MM.1S (cell line): ENCODE measurements around the gene JDP2.

Experiments
- DNase-seq: peaks from one replicate; pipeline ENCODE4 v3.0.0-alpha.2; 2015
- H2AFZ ChIP-seq: fragments of 300-600 bp; sonication (generic); 2 replicates; pipeline ENCODE4 v1.6.0; 2016; ENCODE audit warnings: antibody characterized with exemption, low read length
- H3F3A ChIP-seq: fragments of 300-600 bp; sonication (generic); 2 replicates; pipeline ENCODE4 v1.6.1; 2016; ENCODE audit warnings: mild to moderate bottlenecking, antibody characterized with exemption, low read length, moderate library complexity, mixed read lengths; ENCODE audit not compliant: insufficient read depth
- H3K27ac ChIP-seq: fragments of 300-600 bp; sonication (generic); 2 replicates; pipeline ENCODE4 v1.5.1; 2016; ENCODE audit warnings: mild to moderate bottlenecking, low read length
- H3K27me3 ChIP-seq: fragments of 300-600 bp; sonication (generic); replicated peaks from 2 replicates; pipeline ENCODE4 v1.6.0; 2016; ENCODE audit warnings: low read length; ENCODE audit not compliant: insufficient read depth
- H3K36me3 ChIP-seq: fragments of 300-600 bp; sonication (generic); replicated peaks from 2 replicates; pipeline ENCODE4 v1.6.1; 2016; ENCODE audit warnings: mild to moderate bottlenecking, low read length, mixed read lengths; ENCODE audit not compliant: insufficient read depth
- H3K4me1 ChIP-seq: fragments of 300-600 bp; sonication (generic); 2 replicates; pipeline ENCODE4 v1.6.1; 2016; ENCODE audit warnings: low read length, mixed read lengths
- H3K4me2 ChIP-seq: fragments of 300-600 bp; sonication (generic); 2 replicates; pipeline ENCODE4 v1.6.0; 2016; ENCODE audit warnings: low read depth, low read length
- H3K4me3 ChIP-seq: fragments of 300-600 bp; sonication (generic); 2 replicates; pipeline ENCODE4 v1.5.1; 2016; ENCODE audit warnings: low read length, mixed read lengths
- H3K79me2 ChIP-seq: fragments of 300-600 bp; sonication (generic); 2 replicates; pipeline ENCODE4 v1.6.1; 2016; ENCODE audit warnings: mixed run types, low read length, mixed read lengths
- H3K9ac ChIP-seq: fragments of 300-600 bp; sonication (generic); 2 replicates; pipeline ENCODE4 v1.6.1; 2016; ENCODE audit warnings: low read length, mixed read lengths
- H3K9me2 ChIP-seq: fragments of 300-600 bp; sonication (generic); replicated peaks from 2 replicates; pipeline ENCODE4 v1.6.1; 2016; ENCODE audit warnings: mild to moderate bottlenecking, low read length, mixed read lengths; ENCODE audit not compliant: insufficient read depth
- H3K9me3 ChIP-seq: fragments of 300-600 bp; sonication (generic); replicated peaks from 2 replicates; pipeline ENCODE4 v1.6.1; 2016; ENCODE audit warnings: mild to moderate bottlenecking, low read length, mixed read lengths; ENCODE audit not compliant: insufficient read depth
- H4K20me1 ChIP-seq: fragments of 300-600 bp; sonication (generic); 2 replicates; pipeline ENCODE4 v1.6.1; 2016; ENCODE audit warnings: mild to moderate bottlenecking, low read length, moderate library complexity, mixed read lengths; ENCODE audit not compliant: insufficient read depth
- CTCF ChIP-seq: fragments of 300-600 bp; sonication (generic); IDR thresholded peaks from 2 replicates; pipeline ENCODE4 v1.5.1; 2016; ENCODE audit warnings: antibody characterized with exemption, low read length, mixed read lengths
- EZH2 ChIP-seq: fragments of 300-600 bp; sonication (generic); optimal IDR thresholded peaks from 2 replicates; pipeline ENCODE3; 2017; ENCODE audit warnings: low read depth, mild to moderate bottlenecking, antibody characterized with exemption, low read length, mixed read lengths
- EZH2phosphoT487 ChIP-seq: fragments of 300-600 bp; sonication (generic); IDR thresholded peaks from 2 replicates; pipeline ENCODE4 v1.6.1; 2018; ENCODE audit warnings: antibody characterized with exemption, low read length

JDP2 gene

GRCh38 chr14:75459099-75459741, 31.4 kb downstream of the JDP2 start:
- no peak overlapping the region for H3K27ac ChIP-seq
- no peak for TF ChIP-seq EZH2phosphoT487
- TF ChIP-seq EZH2 = no peak
- TF ChIP-seq CTCF = no peak
- no peak overlapping the region for H3K4me2 ChIP-seq
- DNase-seq = no peak
- H3K9ac ChIP-seq = no peak overlapping the region
- no peaks in the 10 kb centered on the region for H3K9me2 ChIP-seq
- H3K4me1 ChIP-seq = no peaks in the 10 kb centered on the region
- H3F3A ChIP-seq = no peaks in the 10 kb centered on the region
- no peak overlapping the region for H3K4me3 ChIP-seq
- no peaks in the 10 kb centered on the region for H4K20me1 ChIP-seq
- no peaks in the 10 kb centered on the region for H3K36me3 ChIP-seq
- no peaks in the 10 kb centered on the region for H3K79me2 ChIP-seq
- H3K9me3 ChIP-seq = no peaks in the 10 kb centered on the region
- H2AFZ ChIP-seq = no peak overlapping the region
- no peaks in the 10 kb centered on the region for H3K27me3 ChIP-seq

GRCh38 chr14:75459791-75460190, 32.0 kb downstream of the JDP2 start:
- Histone ChIP-seq H2AFZ (no peak overlapping the region), H3K4me3 (no peak overlapping the region), H3K79me2 (no peaks in the 10 kb centered on the region), H3K27me3 (no peaks in the 10 kb centered on the region), H3K9ac (no peak overlapping the region), H3K4me1 (no peaks in the 10 kb centered on the region), H3K4me2 (no peak overlapping the region), H3K9me3 (no peaks in the 10 kb centered on the region), H3K36me3 (no peaks in the 10 kb centered on the region), H4K20me1 (no peaks in the 10 kb centered on the region), H3K27ac (no peak overlapping the region), H3K9me2 (no peaks in the 10 kb centered on the region), H3F3A (no peaks in the 10 kb centered on the region)
- TF ChIP-seq EZH2phosphoT487 (no peak), CTCF (no peak), EZH2 (no peak)
- no peak for DNase-seq

- H3K27ac ChIP-seq = no peak overlapping the region
- H3F3A ChIP-seq = no peaks in the 10 kb centered on the region
- H4K20me1 ChIP-seq = no peaks in the 10 kb centered on the region
- H2AFZ ChIP-seq = no peak overlapping the region
- H3K4me2 ChIP-seq = no peak overlapping the region
- H3K27me3 ChIP-seq = no peaks in the 10 kb centered on the region
- no peaks in the 10 kb centered on the region for H3K9me3 ChIP-seq
- no peak overlapping the region for H3K9ac ChIP-seq
- no peaks in the 10 kb centered on the region for H3K79me2 ChIP-seq
- H3K4me3 ChIP-seq = no peak overlapping the region
- no peak for DNase-seq
- TF ChIP-seq EZH2 (no peak), CTCF (no peak), EZH2phosphoT487 (no peak)
- no peaks in the 10 kb centered on the region for H3K9me2 ChIP-seq
- H3K4me1 ChIP-seq = no peaks in the 10 kb centered on the region
- no peaks in the 10 kb centered on the region for H3K36me3 ChIP-seq
Observed at GRCh38 chr14:75460394-75460793, 32.6 kb downstream of the JDP2 start.
